Mesenchymal stem cell (in vitro differentiated cells and primary cell): Measurements from ENCODE around the gene CENPA.
"Not testable (repeated sequence)": the region's sequence is repeated elsewhere in the genome, so short reads cannot be mapped to it uniquely, and the experiment has no call there.

Source experiments
- DNase-seq: peaks from one replicate; pipeline ENCODE4 v3.0.0-alpha.2; 2013
- H2AFZ ChIP-seq: one replicate; pipeline ENCODE4 v1.6.1; 2013; ENCODE audit warnings: low read depth, mild to moderate bottlenecking, control low read depth, inconsistent platforms, low read length, moderate library complexity
- H2AK5ac ChIP-seq: 2 replicates; pipeline ENCODE4 v1.6.1; 2013; ENCODE audit warnings: low read length, moderate library complexity, mild to moderate bottlenecking, inconsistent platforms; ENCODE audit not compliant: severe bottlenecking
- H2BK120ac ChIP-seq: one replicate; pipeline ENCODE4 v1.6.1; 2013; ENCODE audit warnings: low read depth, mild to moderate bottlenecking, inconsistent platforms, low read length, moderate library complexity
- H2BK12ac ChIP-seq, 2 experiments: one replicate each; pipeline ENCODE4 v1.6.1; 2013; ENCODE audit warnings: inconsistent platforms in 2 of 2, low read length in 2 of 2, mild to moderate bottlenecking in 2 of 2, moderate library complexity in 2 of 2, control low read depth in 1 of 2
- H2BK15ac ChIP-seq: one replicate; pipeline ENCODE4 v1.6.1; 2013; ENCODE audit warnings: mild to moderate bottlenecking, low read depth, inconsistent platforms; ENCODE audit not compliant: poor library complexity, severe bottlenecking
- H2BK5ac ChIP-seq: 2 replicates; pipeline ENCODE4 v1.6.1; 2013; ENCODE audit warnings: low read depth, mild to moderate bottlenecking, low read length, control low read depth, inconsistent platforms; ENCODE audit not compliant: poor library complexity, severe bottlenecking
- H3K14ac ChIP-seq, 2 experiments: one replicate each; pipeline ENCODE4 v1.6.1; 2013; ENCODE audit warnings: inconsistent platforms in 2 of 2, low read length in 2 of 2, control low read depth in 1 of 2, mild to moderate bottlenecking in 1 of 2, moderate library complexity in 1 of 2
- H3K18ac ChIP-seq, 2 experiments: one replicate each; pipeline ENCODE4 v1.6.1; 2013; ENCODE audit warnings: inconsistent platforms in 2 of 2, low read length in 2 of 2, control low read depth in 1 of 2, low read depth in 1 of 2, mild to moderate bottlenecking in 1 of 2
- H3K23ac ChIP-seq, 2 experiments: one replicate each; pipeline ENCODE4 v1.6.1; 2013; ENCODE audit warnings: inconsistent platforms in 2 of 2, low read length in 2 of 2, mild to moderate bottlenecking in 2 of 2, moderate library complexity in 2 of 2, control low read depth in 1 of 2
- H3K27ac ChIP-seq: 2 replicates; pipeline ENCODE4 v1.5.1; 2013; ENCODE audit warnings: mild to moderate bottlenecking, moderate library complexity, low read length, control low read depth, inconsistent platforms; ENCODE audit not compliant: poor library complexity, severe bottlenecking
- H3K27me3 ChIP-seq, 2 experiments: 2 replicates each; pipeline versions ENCODE4 v1.6.1 to v1.7.0; 2013; ENCODE audit warnings: low read length in 2 of 2, mild to moderate bottlenecking in 2 of 2, moderate library complexity in 2 of 2, control low read depth in 1 of 2, inconsistent platforms in 1 of 2; ENCODE audit not compliant: control insufficient read depth in 1 of 2, insufficient read depth in 1 of 2
- H3K36me3 ChIP-seq, 2 experiments: 2 replicates each; pipeline versions ENCODE4 v1.6.1 to v1.7.0; 2013; ENCODE audit warnings: low read length in 2 of 2, control low read depth in 1 of 2, inconsistent platforms in 1 of 2, low read depth in 1 of 2, mild to moderate bottlenecking in 1 of 2; ENCODE audit not compliant: insufficient read depth in 2 of 2, control insufficient read depth in 1 of 2
- H3K4ac ChIP-seq, 2 experiments: one replicate each; pipeline ENCODE4 v1.6.1; 2013; ENCODE audit warnings: inconsistent platforms in 2 of 2, low read length in 2 of 2, mild to moderate bottlenecking in 2 of 2, moderate library complexity in 2 of 2, control low read depth in 1 of 2, low read depth in 1 of 2
- H3K4me1 ChIP-seq: 2 replicates; pipeline ENCODE4 v1.6.1; 2013; ENCODE audit warnings: low read depth, low read length, control low read depth; ENCODE audit not compliant: control insufficient read depth, insufficient read depth
- H3K4me2 ChIP-seq: 2 replicates; pipeline ENCODE4 v1.6.1; 2013; ENCODE audit warnings: low read length, mild to moderate bottlenecking, inconsistent platforms; ENCODE audit not compliant: poor library complexity, severe bottlenecking
- H3K4me3 ChIP-seq, 2 experiments: 2 replicates each; pipeline versions ENCODE4 v1.5.1 to v1.7.0; 2013; ENCODE audit warnings: low read length in 2 of 2, mild to moderate bottlenecking in 2 of 2, control low read depth in 1 of 2, low read depth in 1 of 2; ENCODE audit not compliant: insufficient read depth in 1 of 2
- H3K79me1 ChIP-seq: replicated peaks from 2 replicates; pipeline ENCODE4 v1.6.1; 2013; ENCODE audit warnings: mild to moderate bottlenecking, control low read depth, low read length, inconsistent platforms; ENCODE audit not compliant: poor library complexity, severe bottlenecking
- H3K9ac ChIP-seq: 2 replicates; pipeline ENCODE4 v1.7.0; 2013; ENCODE audit warnings: mild to moderate bottlenecking, low read length, moderate library complexity
- H3K9me3 ChIP-seq: 2 replicates; pipeline ENCODE4 v1.7.0; 2013; ENCODE audit warnings: mild to moderate bottlenecking, low read length; ENCODE audit not compliant: control insufficient read depth
- H4K8ac ChIP-seq: one replicate; pipeline ENCODE4 v1.6.1; 2013; ENCODE audit warnings: inconsistent platforms, mild to moderate bottlenecking, low read length, moderate library complexity
- H4K91ac ChIP-seq: one replicate; pipeline ENCODE4 v1.6.1; 2013; ENCODE audit warnings: mild to moderate bottlenecking, low read length, inconsistent platforms
- WGBS: methylation state at CpG from one replicate; pipeline ENCODE4 v1.1.7; 2013; ENCODE audit warnings: mixed read lengths; 5-methylcytosine and 5-hydroxymethylcytosine counted together

CENPA gene

GRCh38 chr2:26750467-26750866, 35.4 kb upstream of the CENPA start:
- not testable (repeated sequence) for H3K23ac ChIP-seq, H3K79me1 ChIP-seq, H2BK15ac ChIP-seq, H3K27me3 ChIP-seq, H2BK12ac ChIP-seq, H3K14ac ChIP-seq, H3K27ac ChIP-seq, H2BK5ac ChIP-seq, H3K4me1 ChIP-seq, H2AK5ac ChIP-seq, H4K91ac ChIP-seq, H2AFZ ChIP-seq, H3K4me2 ChIP-seq, H3K4me3 ChIP-seq, H3K9ac ChIP-seq, H3K36me3 ChIP-seq, H3K9me3 ChIP-seq, DNase-seq
- Histone ChIP-seq H2BK120ac (peak overlapping the region; percentile 93), H3K4ac (peak overlapping the region in 1 of 2 experiments; percentile 21), H4K8ac (peak overlapping the region; percentile 37), H3K18ac (peak overlapping the region in 1 of 2 experiments; percentile 66)
- WGBS, result 31% methylated on average over 11 of the region's 11 CpGs

DNA sequence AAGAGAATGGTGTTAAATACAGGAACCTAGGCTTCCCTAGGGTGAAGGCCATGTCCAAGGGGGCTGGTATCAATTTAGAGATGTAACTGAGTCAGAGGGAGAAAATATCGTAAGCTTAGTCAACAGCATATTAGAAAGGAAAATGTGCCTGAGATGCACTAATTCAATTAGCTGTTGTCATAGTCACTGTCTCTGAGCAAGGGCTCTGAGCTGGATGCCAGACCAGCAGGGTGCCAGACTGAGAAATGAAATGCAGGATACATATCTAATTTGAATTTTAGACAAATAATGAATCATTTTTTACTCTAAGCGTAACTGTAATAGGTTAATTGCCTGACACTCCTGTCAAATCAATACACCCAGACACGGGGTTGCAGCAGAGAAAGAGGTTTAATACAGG, 33.2 kb upstream of the CENPA start:
- Histone ChIP-seq H3K4me2 (no peak overlapping the region), H2BK120ac (no peak overlapping the region), H2AFZ (no peak overlapping the region), H3K36me3 (no peaks in the 10 kb centered on the region), H3K79me1 (no peaks in the 10 kb centered on the region), H3K14ac (no peak overlapping the region), H2BK5ac (no peak overlapping the region), H3K4me3 (no peak overlapping the region), H2AK5ac (peak overlapping the region; percentile 70), H3K18ac (no peak overlapping the region), H4K91ac (no peak overlapping the region), H3K23ac (no peak overlapping the region), H3K9me3 (no peaks in the 10 kb centered on the region), H4K8ac (no peak overlapping the region), H3K4ac (no peak overlapping the region), H2BK15ac (no peak overlapping the region), H3K4me1 (peaks cover 8% of the 10 kb centered on the region), H3K27me3 (no peaks in the 10 kb centered on the region), H2BK12ac (no peak overlapping the region), H3K27ac (no peak overlapping the region), H3K9ac (no peak overlapping the region)
- 71% methylated on average over 2 of the region's 3 CpGs for WGBS
- DNase-seq, result no peak

DNA sequence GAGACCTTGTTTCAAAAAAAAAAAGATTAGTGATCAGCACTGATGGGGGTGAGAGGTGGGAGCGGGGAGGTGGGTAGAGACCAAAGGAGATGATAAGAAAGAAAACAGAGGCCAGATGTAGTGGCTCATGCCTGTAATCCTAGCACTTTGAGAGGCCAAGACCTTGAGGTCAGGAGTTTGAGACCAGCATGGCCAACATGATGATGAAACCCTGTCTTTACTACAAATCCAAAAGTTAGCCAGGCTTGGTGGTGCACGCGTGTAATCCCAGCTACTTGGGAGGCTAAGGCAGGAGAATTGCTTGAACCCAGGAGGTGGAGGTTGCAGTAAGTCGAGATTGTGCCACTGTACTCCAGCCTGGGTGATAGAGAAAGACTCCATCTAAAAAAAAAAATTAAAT, 31.3 kb upstream of the CENPA start:
- 100% methylated on average over 1 of the region's 4 CpGs for WGBS
- DNase-seq, result no peak
- H3K4ac ChIP-seq, result peak overlapping the region in 1 of 2 experiments; percentile 55

DNA sequence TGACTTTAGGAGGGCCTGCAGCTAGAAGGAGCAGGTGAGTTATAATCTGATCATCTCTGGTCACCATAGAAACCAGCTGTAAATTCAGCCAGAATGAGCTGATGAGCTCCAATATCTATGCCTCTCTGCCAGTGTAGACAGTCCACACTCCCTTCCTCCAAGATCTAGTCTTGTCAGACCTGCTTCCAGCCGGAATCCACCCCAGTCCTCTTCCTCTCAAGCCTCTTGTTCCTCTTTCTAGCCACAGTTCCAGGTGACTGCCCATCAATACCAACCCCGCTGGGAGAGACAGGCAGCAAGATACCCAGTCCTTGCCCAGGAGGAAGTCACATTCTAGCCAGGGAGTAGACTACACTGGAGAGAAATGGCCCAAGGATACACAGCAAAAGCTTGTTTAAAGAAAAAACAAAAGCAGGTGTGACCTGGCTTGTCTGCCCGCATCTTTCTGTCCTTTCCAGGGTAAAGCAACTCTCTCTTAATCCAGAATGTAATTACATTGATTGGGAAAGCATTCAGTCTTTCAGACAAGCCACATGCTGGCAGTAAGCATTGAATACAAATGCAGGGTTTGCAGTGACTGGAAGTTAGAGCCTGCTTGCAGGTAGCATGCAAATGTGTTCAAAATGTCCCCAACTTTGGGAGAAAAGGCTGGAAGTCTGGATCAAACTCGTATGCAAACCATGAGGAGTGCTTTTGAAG, 30.7 kb upstream of the CENPA start:
- H3K14ac ChIP-seq, result no peak overlapping the region
- H4K91ac ChIP-seq, result no peak overlapping the region
- WGBS, result 83% methylated on average over 3 of the region's 4 CpGs
- no peak overlapping the region for H3K9ac ChIP-seq
- peaks cover 15% of the 10 kb centered on the region for H3K4me1 ChIP-seq
- no peak overlapping the region for H3K4me2 ChIP-seq
- H2AFZ ChIP-seq, result no peak overlapping the region
- H2BK12ac ChIP-seq, result peak overlapping the region in 1 of 2 experiments; percentile 87
- H3K9me3 ChIP-seq, result no peaks in the 10 kb centered on the region
- no peak overlapping the region for H3K4me3 ChIP-seq
- no peak for DNase-seq
- H3K36me3 ChIP-seq, result no peaks in the 10 kb centered on the region
- H3K4ac ChIP-seq, result peak overlapping the region in 1 of 2 experiments; percentile 43
- no peak overlapping the region for H3K18ac ChIP-seq
- no peak overlapping the region for H2BK5ac ChIP-seq
- no peak overlapping the region for H2BK120ac ChIP-seq
- no peak overlapping the region for H4K8ac ChIP-seq
- peak overlapping the region; percentile 14 for H2AK5ac ChIP-seq
- no peak overlapping the region for H2BK15ac ChIP-seq
- H3K79me1 ChIP-seq, result no peaks in the 10 kb centered on the region
- H3K27me3 ChIP-seq, result no peaks in the 10 kb centered on the region
- H3K27ac ChIP-seq, result peak overlapping the region; percentile 13
- H3K23ac ChIP-seq, result no peak overlapping the region

More for the DNA sequence above, 31.3 kb upstream of the CENPA start:
- H3K9ac ChIP-seq, result no peak overlapping the region
- no peak overlapping the region for H2AFZ ChIP-seq
- no peaks in the 10 kb centered on the region for H3K27me3 ChIP-seq
- H2BK5ac ChIP-seq, result no peak overlapping the region
- H3K4me1 ChIP-seq, result peaks cover 15% of the 10 kb centered on the region
- H3K4me2 ChIP-seq, result no peak overlapping the region
- no peak overlapping the region for H2BK15ac ChIP-seq
- H3K36me3 ChIP-seq, result no peaks in the 10 kb centered on the region
- no peak overlapping the region for H4K8ac ChIP-seq
- H3K79me1 ChIP-seq, result no peaks in the 10 kb centered on the region
- H2AK5ac ChIP-seq, result no peak overlapping the region
- no peak overlapping the region for H3K27ac ChIP-seq
- H3K14ac ChIP-seq, result no peak overlapping the region
- H3K9me3 ChIP-seq, result no peaks in the 10 kb centered on the region
- H2BK12ac ChIP-seq, result peak overlapping the region in 1 of 2 experiments; percentile 80
- H3K4me3 ChIP-seq, result no peak overlapping the region
- H3K18ac ChIP-seq, result no peak overlapping the region
- no peak overlapping the region for H3K23ac ChIP-seq
- no peak overlapping the region for H2BK120ac ChIP-seq
- H4K91ac ChIP-seq, result no peak overlapping the region
